Muscle of arm (tissue), 12 donors: ENCODE measurements around the gene ARL15. TPM values are rescaled to one million over a fixed set of nuclear protein-coding genes. Genes with fewer than 3 reads are reported as not detected.
A peak's percentile ranks its signal among the peaks of the same experiment; 100 is the strongest.

Source experiments
- DNase-seq: peaks from one replicate; pipeline ENCODE4 v3.0.0-alpha.2; 2013
- polyA plus RNA-seq, 12 donors: library from polyadenylated mRNA; unstranded; fragments of 120-200 nt; gene quantifications; one replicate each; pipeline ENCODE4 v1.2.1, GENCODE V29; 2013; ENCODE audit not compliant: insufficient read length in 12 of 12

ARL15 gene
- polyA plus RNA-seq, 12 donors = 22.9 to 139 (median 30.5) TPM

- DNase-seq = no peak
Measured at GRCh38 chr5:54254482-54255198, 55.7 kb downstream of the ARL15 start.

DNA sequence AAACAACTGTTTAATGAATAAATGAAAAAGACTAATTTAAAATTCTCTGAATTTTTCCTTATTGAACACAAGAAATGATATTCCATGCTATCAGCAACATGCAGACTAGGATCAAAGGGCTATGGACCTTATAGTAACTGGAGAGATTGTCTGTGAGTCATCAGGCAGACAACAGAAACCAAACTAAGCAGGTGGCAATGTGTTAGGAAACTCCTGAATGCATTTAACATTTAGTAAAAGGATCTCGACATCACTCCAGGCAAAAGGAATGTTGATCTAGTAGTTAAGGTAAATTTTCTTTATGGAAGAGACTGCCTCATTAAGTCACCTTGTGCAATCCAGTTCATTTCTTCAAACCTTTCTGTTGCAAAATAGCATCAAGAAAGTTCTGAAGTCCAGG is 58.4 kb downstream of the ARL15 start:
- DNase-seq = no peak

DNA sequence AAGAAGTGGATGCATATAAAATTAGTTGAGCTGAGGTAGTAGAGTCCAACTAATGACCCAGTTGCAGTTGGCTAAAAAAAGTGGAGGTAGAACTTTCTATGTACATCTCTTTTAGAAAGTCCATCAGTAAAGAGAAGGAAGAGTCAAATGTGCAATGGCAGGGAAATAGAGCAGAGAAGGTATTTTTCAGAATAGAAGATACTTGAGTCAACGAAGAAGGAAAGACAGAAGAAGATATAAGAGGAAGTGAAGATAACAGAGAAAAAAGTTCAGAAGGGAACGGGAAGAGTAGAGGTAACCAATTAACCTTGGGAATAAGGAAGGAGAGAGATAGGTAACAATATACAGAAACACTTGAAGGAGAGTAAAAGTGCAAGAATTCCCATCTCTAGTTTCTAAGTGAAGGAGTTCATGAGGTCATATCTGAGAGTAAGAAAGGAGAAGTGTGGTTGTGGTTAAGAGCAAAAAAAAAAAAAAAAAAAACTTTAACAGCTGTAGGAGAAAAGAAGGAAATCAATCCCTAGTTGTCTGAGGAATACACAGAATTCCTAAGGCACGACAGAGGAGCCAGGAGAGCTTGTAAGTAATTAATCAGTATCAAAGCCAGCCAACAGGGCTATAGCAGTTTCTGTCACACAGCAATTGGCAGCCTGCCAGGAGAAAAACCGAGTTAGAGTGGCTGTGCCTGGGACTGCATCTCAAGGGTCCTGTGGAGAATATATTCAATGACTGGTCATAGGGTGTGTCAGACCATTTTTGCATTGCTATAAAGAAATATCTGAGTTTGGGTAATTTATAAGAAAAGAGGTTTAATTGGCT is 61.0 kb downstream of the ARL15 start:
- DNase-seq = no peak

DNA sequence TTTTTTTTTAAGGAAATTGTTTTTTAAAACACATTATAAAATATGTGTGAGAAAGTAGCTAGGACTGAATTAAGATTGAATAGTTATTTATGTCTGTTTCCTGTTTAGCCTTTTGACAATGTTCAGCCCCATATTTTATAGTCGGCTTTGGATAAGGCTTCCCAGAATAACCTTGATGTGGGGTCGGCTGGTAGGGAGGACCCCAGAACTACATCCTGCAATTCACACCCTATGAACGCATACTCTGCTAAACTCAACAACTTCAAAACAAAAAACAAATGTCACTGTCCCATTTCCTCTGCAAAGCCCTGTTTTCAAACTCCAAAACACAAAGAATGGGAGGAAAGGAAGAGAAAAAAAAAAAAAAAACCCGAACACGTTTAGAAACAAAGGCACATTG is 63.1 kb downstream of the ARL15 start:
- no peak for DNase-seq

- DNase-seq = no peak
Measured at GRCh38 chr5:54243483-54244080, 66.8 kb downstream of the ARL15 start.

- no peak for DNase-seq
Measured at GRCh38 chr5:54242297-54242696, 68.1 kb downstream of the ARL15 start.

DNA sequence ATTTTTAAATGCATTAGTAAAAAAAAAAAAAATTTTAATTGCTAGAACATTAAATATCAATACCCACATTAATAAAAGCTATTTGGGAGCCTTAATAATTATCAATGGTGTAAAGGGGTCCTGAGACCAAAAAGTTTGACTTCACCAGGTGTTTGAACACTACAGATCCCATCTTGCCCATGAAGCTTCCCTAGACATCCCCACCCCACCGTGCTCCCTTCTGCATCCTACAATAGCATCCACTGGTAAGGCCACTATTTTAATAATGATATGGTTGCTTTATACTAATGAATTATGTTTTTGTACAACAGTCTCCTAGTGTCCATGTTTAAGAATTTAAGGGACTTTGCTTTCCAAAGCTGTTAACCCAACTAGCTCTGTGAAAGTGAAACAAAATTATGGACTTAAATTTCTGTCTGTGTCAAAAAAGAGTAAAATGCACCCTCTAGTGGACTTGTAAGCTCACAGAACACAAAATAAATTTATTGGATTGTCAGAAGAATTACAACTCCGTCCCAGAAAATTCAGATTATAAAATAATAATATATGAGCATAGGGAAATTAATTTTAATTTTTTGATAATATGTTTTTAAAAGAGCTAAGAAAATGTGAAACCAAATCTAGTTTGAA is 76.0 kb downstream of the ARL15 start:
- DNase-seq = no peak

DNA sequence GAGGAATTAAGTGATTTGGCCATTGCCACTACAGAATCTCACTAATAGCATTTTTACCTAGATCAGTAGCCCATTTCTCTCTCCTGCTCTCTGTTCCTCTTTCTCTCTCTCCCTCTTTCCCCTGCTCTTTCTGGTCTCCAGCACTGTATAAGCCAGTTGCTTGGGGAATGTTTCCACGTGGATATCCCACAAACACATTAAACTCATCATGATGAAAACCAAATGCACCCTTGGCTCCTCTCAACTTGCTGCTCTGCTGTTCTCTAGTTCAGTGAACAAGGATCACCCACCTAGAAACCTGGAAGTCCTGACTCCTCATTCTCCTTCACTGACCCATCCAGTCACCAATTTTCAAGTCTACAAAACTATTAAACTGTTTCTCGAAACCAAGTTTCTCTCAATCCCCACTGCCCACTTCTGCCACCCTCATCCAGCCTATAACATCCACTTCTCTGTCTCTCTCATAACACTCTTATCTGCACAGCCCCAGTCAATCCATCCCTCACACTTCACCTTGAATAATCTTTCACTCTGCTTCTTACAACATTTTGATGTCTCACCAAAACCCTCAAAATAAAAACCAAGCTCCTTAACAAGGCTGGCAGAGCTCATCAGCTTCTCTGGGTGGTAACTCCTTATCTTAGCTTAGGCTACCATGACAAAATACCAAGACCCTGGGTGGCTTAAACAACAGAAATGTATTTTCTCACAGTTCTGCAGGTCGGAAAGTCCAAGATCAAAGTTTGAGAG is 79.3 kb downstream of the ARL15 start:
- no peak for DNase-seq

DNA sequence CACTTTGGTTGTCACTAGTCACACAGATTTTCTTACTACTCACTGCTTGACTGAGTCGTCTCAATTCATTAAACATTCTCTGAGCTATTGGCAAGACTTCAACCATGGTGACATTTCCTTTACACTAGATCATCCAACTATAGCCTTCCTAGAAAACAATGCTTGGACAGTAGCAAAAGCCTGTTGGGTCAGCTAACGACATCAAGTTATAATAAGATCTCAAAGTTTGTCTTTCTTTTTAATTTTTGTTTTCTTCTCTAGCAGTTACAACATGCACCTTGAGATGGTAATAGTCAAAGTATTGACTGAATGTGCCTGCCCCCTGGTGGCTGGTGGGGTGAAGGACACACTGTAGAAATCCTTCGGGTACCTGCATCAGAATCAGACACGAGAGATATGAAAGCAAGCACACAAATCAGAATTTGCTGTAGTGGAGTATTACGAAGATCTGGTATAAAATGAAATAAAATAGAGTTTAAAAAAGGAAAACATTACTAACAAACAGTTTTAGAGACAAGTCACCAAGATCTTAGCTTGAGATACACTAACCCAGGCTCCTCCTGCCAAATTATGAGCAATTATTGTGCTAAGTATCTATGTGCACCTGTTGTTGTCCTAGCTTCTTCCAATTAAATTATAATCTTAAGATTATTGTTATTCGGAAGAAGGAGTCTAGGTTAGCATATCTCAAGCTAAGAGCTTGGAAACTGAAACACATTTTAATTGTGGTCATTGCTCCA is 81.2 kb downstream of the ARL15 start:
- peak; percentile 78 for DNase-seq

DNA sequence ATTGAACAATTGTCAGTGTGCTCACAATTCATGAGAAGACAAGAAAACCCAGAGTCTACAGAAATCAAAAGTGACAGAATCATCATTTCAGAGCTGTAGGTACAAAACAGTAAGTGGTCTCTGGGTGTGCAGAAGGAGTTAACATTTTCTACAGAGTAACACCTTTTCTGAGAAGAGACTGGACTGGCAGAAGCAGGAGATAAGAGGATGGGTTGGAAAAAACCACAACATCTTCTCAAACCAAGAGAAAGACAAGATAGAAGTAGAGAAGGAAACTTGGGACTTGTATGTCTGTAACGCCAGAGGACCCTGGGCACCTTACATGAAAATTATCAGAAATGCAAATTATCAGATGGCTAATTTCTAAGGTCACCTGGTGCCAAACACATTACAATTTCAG is 82.6 kb downstream of the ARL15 start:
- no peak for DNase-seq

GRCh38 chr5:54227109-54227508 is 83.3 kb downstream of the ARL15 start:
- no peak for DNase-seq

GRCh38 chr5:54226215-54226614 is 84.2 kb downstream of the ARL15 start:
- no peak for DNase-seq

GRCh38 chr5:54224103-54224826 is 86.1 kb downstream of the ARL15 start:
- DNase-seq = no peak

DNA sequence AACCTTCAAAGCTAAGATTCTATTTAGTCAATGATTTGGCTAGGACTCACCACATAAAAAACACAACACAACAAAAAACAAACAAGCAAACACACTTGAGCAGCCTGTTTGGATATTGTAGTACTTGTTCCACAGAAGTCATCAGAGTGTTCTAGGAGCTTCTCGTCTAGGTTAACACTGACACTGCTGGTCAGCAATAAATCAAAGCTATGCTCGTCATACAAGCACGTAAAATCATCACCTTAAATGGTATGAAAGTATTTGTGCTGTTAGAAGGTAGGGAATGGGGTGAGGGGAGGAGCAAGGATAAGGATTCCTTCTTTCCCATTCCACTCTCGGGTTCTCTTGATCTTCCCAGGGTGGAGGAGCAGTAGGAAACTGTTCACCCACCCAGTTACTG is 88.0 kb downstream of the ARL15 start:
- no peak for DNase-seq

GRCh38 chr5:54221135-54221534 is 89.2 kb downstream of the ARL15 start:
- DNase-seq = peak; percentile 72

DNA sequence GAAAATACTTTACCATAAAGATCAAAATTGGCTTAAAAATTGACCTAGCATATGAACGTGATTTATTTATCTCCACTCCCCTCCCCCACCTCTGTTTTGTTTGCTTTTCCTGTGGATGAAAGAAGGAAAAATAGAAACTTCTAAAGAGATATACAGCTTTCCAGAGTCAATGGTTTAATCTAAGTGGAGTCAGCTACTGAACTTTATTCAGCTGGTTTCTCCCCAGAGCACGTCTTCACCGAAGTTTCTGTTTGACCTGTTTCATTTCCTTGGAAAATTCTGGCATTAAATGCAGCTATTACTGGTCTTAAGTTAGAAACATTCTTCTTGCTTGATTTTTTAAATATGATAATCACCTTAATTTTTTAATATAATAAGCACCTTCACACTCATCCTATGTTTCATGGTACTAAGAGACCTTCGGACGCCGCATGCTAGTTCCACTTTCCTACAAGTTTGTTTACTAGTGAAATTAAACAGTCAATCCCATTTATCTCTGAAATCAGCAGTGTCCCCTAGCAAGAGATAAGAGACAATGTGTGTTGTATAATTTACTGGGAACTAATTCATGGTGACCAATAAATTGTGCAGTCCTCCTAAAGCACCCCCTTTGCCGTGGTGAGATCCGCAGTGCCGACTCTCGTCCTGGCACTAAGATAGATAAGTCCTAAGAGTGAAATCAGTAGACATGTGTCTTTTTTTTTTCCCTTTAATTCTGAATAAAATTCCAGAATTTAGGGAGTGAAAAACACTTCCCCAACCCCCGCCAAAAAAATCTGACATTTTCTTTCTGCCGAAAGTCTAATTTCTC is 89.9 kb downstream of the ARL15 start:
- DNase-seq = no peak

DNA sequence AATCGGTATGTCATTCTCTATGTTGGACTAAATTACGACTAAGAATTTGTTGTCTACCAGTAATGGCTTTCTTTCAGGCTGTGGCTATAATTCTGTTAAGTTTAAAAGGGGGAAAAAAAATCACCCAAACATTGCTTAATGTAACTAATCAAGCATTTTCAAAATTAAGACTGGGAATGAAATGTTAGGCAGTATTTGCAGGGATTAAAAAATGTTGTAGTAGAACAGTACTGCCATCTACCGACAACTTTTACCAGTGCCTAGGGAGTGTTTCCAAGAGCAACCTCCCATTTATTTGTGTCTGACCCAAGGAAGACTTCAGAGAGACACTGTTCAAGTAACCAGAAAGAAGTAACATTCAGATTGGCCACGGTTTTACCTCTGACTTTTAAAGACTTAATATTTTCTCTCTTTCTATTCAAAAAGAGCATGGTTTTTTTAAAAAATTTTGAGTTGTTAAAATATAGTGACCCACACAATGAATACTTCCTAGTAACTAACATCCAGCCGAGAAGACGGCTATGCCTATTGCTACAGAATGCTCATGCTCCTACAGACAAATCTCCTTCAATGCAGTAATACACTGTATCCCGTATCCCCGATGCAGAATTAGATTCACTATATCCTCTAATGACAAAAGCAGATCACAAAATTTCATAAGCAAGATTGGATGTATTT is 92.4 kb downstream of the ARL15 start:
- DNase-seq = peak; percentile 87

GRCh38 chr5:54215233-54215736 is 95.1 kb downstream of the ARL15 start:
- no peak for DNase-seq

GRCh38 chr5:54214722-54215121 is 95.7 kb downstream of the ARL15 start:
- no peak for DNase-seq
